Stimulated activated CD8-positive, alpha-beta memory T cell treated with anti-CD3 and anti-CD28 coated beads, Interleukin-4, amount 100 ng/mL, for 1 hour (primary cell): Measurements from ENCODE around the gene CSNK1G3.
"Not testable (repeated sequence)": the region's sequence is repeated elsewhere in the genome, so short reads cannot be mapped to it uniquely, and the experiment has no call there.

ENCODE experiments used
- DNase-seq, 2 donors: peaks; one replicate each; pipeline ENCODE4 v3.0.0-alpha.2; 2020; ENCODE audit warnings: low read depth in 2 of 2, low spot score in 1 of 2

Gene CSNK1G3

GRCh38 chr5:123511648-123512605 is at the start of gene CSNK1G3:
Gene CSNK1G3 (plus strand): TSS chr5:123512177. CDS start chr5:123545664, 33,487 bp downstream.
- peak; percentile 60 to 81 for DNase-seq

GRCh38 chr5:123466839-123467238 is 45.1 kb upstream of the CSNK1G3 start:
- not testable (repeated sequence) for DNase-seq

GRCh38 chr5:123471385-123471784 is 40.6 kb upstream of the CSNK1G3 start:
- DNase-seq, result no peak

GRCh38 chr5:123472150-123472924 is 39.6 kb upstream of the CSNK1G3 start:
- no peak for DNase-seq

GRCh38 chr5:123474228-123474627 is 37.7 kb upstream of the CSNK1G3 start:
- no peak for DNase-seq

- no peak for DNase-seq
Measured at GRCh38 chr5:123476731-123477130, 35.2 kb upstream of the CSNK1G3 start.

GRCh38 chr5:123478546-123478945 is 33.4 kb upstream of the CSNK1G3 start:
- DNase-seq, result no peak

GRCh38 chr5:123482258-123482657 is 29.7 kb upstream of the CSNK1G3 start:
- DNase-seq, result no peak

- DNase-seq, result no peak
Measured at GRCh38 chr5:123483446-123484077, 28.4 kb upstream of the CSNK1G3 start.

GRCh38 chr5:123485275-123485674 is 26.7 kb upstream of the CSNK1G3 start:
- DNase-seq, result no peak

- DNase-seq, result no peak
Measured at GRCh38 chr5:123486951-123487655, 24.9 kb upstream of the CSNK1G3 start.

GRCh38 chr5:123490974-123491373 is 21.0 kb upstream of the CSNK1G3 start:
- DNase-seq, result no peak

- not testable (repeated sequence) for DNase-seq
Measured at GRCh38 chr5:123495211-123495610, 16.8 kb upstream of the CSNK1G3 start.

- no peak for DNase-seq
Measured at GRCh38 chr5:123496892-123497291, 15.1 kb upstream of the CSNK1G3 start.

- no peak for DNase-seq
Measured at GRCh38 chr5:123500471-123500870, 11.5 kb upstream of the CSNK1G3 start.

GRCh38 chr5:123502120-123502519 is 9.9 kb upstream of the CSNK1G3 start:
- no peak for DNase-seq

- no peak for DNase-seq
Measured at GRCh38 chr5:123503299-123503698, 8.7 kb upstream of the CSNK1G3 start.

- DNase-seq, result no peak
Measured at GRCh38 chr5:123505633-123506032, 6.3 kb upstream of the CSNK1G3 start.

- DNase-seq, result no peak
Measured at GRCh38 chr5:123508441-123508840, 3.5 kb upstream of the CSNK1G3 start.

- no peak for DNase-seq
Measured at GRCh38 chr5:123511290-123511647, 708 bp upstream of the CSNK1G3 start.
